H1 (cell line): ENCODE results near the gene NUDT19. TPM values are rescaled to one million over a fixed set of nuclear protein-coding genes. Genes with fewer than 3 reads are reported as not detected.

Experiments
- BACH1 ChIP-seq: IDR thresholded peaks from 2 replicates; pipeline ENCODE4 v1.6.1; 2012; ENCODE audit warnings: low read length, improper control_type of control experiment
- TEAD4 ChIP-seq: IDR thresholded peaks from 2 replicates; pipeline ENCODE4 v1.6.1; 2012; ENCODE audit warnings: low read depth, low read length, inconsistent platforms, mixed read lengths
- polyA plus RNA-seq, 7 experiments: library from polyadenylated mRNA; depleted of rRNA in 3 of 7; stranded (reverse) in 5 of 7; unstranded in 2 of 7; fragments of >200 nt in 5 of 7; fragments of 200-250 nt in 2 of 7; gene quantifications; 1 replicate in 5 of 7; 2 replicates in 1 of 7; 4 replicates in 1 of 7; pipeline versions ENCODE4 v1.2.1 to v1.2.3, GENCODE V29; 2011 to 2013; ENCODE audit warnings: missing spikeins in 2 of 7, mixed read lengths in 2 of 7
- total RNA-seq: library from RNA; stranded (reverse); fragmentation: NEBNext Ultra II Directional; extraction: Animal tissue kit (Norgen Biotek cat#: 25700); gene quantifications from 2 replicates; pipeline ENCODE4 v1.2.1, GENCODE V29; 2021

NUDT19 gene
- total and polyA plus RNA-seq, 2 of the 8 experiments (the other 6 are each of a cell fraction or from before 2014, with no cell fraction given): 2.0 to 3.3 TPM

DNA sequence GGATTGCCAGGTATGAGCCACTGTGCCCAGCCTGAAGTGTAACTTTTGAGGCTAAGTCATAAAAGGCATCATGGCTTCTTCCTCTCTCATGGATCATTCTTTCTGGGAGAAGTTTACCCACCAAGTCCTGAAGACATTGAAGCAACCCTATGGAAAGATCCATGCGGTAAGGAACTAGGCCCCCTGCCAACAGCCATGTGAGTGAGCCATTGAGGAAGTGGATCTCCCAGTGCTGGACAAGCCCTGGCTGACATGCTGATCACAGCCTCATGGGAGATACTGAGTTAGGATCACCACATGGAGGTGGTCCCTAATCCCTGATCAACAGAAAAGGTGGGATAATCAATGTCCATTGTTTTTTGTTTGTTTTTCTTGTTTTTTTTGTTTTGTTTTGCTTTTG is 3.3 kb upstream of the NUDT19 start (continued):
- TF ChIP-seq BACH1 (no peak), TEAD4 (no peak)
